Neural cell (in vitro differentiated cells): ENCODE results near the gene NHEJ1. TPM values are rescaled to one million over a fixed set of nuclear protein-coding genes. Genes with fewer than 3 reads are reported as not detected.

ENCODE experiments used
- H2AFZ ChIP-seq: fragments of 200-600, 300-800 bp; sonication (generic), shearing (Covaris generic); 2 replicates; pipeline ENCODE4 v1.6.0; 2014; ENCODE audit warnings: low read depth, mild to moderate bottlenecking, antibody characterized with exemption, low read length, moderate library complexity
- H3F3A ChIP-seq: fragments of 200-600 bp; shearing (Covaris generic); 2 replicates; pipeline ENCODE4 v1.6.1; 2016; ENCODE audit warnings: mild to moderate bottlenecking, moderate library complexity, mixed read lengths, antibody characterized with exemption, low read length; ENCODE audit not compliant: insufficient read depth, poor library complexity, severe bottlenecking
- H3K27ac ChIP-seq: fragments of 200-600, 300-800 bp; sonication (generic), shearing (Covaris generic); 2 replicates; pipeline ENCODE4 v1.5.1; 2014; ENCODE audit warnings: mild to moderate bottlenecking, low read length, moderate library complexity
- H3K27me3 ChIP-seq: fragments of 300-800, 200-600 bp; sonication (generic), shearing (Covaris generic); 2 replicates; pipeline ENCODE4 v1.6.0; 2014; ENCODE audit warnings: mild to moderate bottlenecking, low read depth, low read length, moderate library complexity; ENCODE audit not compliant: insufficient read depth
- H3K36me3 ChIP-seq: fragments of 300-800, 200-600 bp; sonication (generic), shearing (Covaris generic); 2 replicates; pipeline ENCODE4 v1.5.1; 2014; ENCODE audit warnings: mild to moderate bottlenecking, antibody characterized with exemption, low read length, moderate library complexity; ENCODE audit not compliant: insufficient read depth
- H3K4me2 ChIP-seq: fragments of 300-800, 200-600 bp; sonication (generic), shearing (Covaris generic); 2 replicates; pipeline ENCODE4 v1.6.0; 2014; ENCODE audit warnings: mild to moderate bottlenecking, low read length
- H3K4me3 ChIP-seq: fragments of 300-800, 200-600 bp; sonication (generic), shearing (Covaris generic); 2 replicates; pipeline ENCODE4 v1.5.1; 2014; ENCODE audit warnings: mild to moderate bottlenecking, low read length, moderate library complexity
- H3K79me2 ChIP-seq: fragments of 200-600 bp; shearing (Covaris generic); replicated peaks from 2 replicates; pipeline ENCODE4 v1.6.0; 2014; ENCODE audit warnings: mild to moderate bottlenecking, low read length, moderate library complexity; ENCODE audit not compliant: insufficient read depth
- H3K9ac ChIP-seq: fragments of 300-800, 200-600 bp; sonication (generic), shearing (Covaris generic); 2 replicates; pipeline ENCODE4 v1.6.1; 2016; ENCODE audit warnings: mild to moderate bottlenecking, low read length, mixed read lengths
- H3K9me2 ChIP-seq: fragments of 200-600 bp; shearing (Covaris generic); 2 replicates; pipeline ENCODE4 v1.6.1; 2016; ENCODE audit warnings: mild to moderate bottlenecking, low read length, mixed read lengths; ENCODE audit not compliant: insufficient read depth
- H3K9me3 ChIP-seq: fragments of 200-600, 300-800 bp; sonication (generic), shearing (Covaris generic); 2 replicates; pipeline ENCODE4 v1.6.1; 2016; ENCODE audit warnings: mild to moderate bottlenecking, mixed run types, low read length, moderate library complexity, mixed read lengths
- H4K20me1 ChIP-seq: fragments of 200-600 bp; shearing (Covaris generic); 2 replicates; pipeline ENCODE4 v1.6.1; 2016; ENCODE audit warnings: mild to moderate bottlenecking, mixed run types; ENCODE audit not compliant: insufficient read depth
- EP300 ChIP-seq: fragments of 450-650 bp; conservative IDR thresholded peaks from 2 replicates; pipeline ENCODE4 v1.6.1; 2014; ENCODE audit warnings: antibody characterized with exemption, mild to moderate bottlenecking, moderate library complexity; ENCODE audit not compliant: poor library complexity, severe bottlenecking
- EZH2 ChIP-seq: fragments of 200-600, 300-800 bp; shearing (Covaris generic), sonication (generic); IDR thresholded peaks from 2 replicates; pipeline ENCODE4 v1.6.1; 2014; ENCODE audit warnings: antibody characterized with exemption, low read length, borderline replicate concordance, mild to moderate bottlenecking; ENCODE audit not compliant: insufficient read depth, poor library complexity, severe bottlenecking
- MXI1 ChIP-seq: fragments of 450-650 bp; conservative IDR thresholded peaks from 2 replicates; pipeline ENCODE4 v1.6.1; 2014; ENCODE audit warnings: antibody characterized with exemption, mild to moderate bottlenecking; ENCODE audit not compliant: poor library complexity, severe bottlenecking
- POLR2AphosphoS5 ChIP-seq: IDR thresholded peaks from 2 replicates; pipeline ENCODE4 v1.6.1; 2012
- RAD21 ChIP-seq: fragments of 450-650 bp; conservative IDR thresholded peaks from 2 replicates; pipeline ENCODE4 v1.6.1; 2014; ENCODE audit warnings: antibody characterized with exemption, mild to moderate bottlenecking, moderate library complexity
- REST ChIP-seq: IDR thresholded peaks from 2 replicates; pipeline ENCODE4 v1.6.1; 2012; ENCODE audit warnings: borderline replicate concordance
- SMC3 ChIP-seq: fragments of 450-650 bp; conservative IDR thresholded peaks from 2 replicates; pipeline ENCODE4 v1.6.1; 2014; ENCODE audit warnings: antibody characterized with exemption, mild to moderate bottlenecking, moderate library complexity; ENCODE audit not compliant: poor library complexity
- TAF1 ChIP-seq: IDR thresholded peaks from 2 replicates; pipeline ENCODE4 v1.6.1; 2012; ENCODE audit warnings: low read depth
- polyA plus RNA-seq: library from polyadenylated mRNA; depleted of rRNA; stranded (reverse); fragments of >200 nt; gene quantifications from 2 replicates; pipeline ENCODE4 v1.2.3, GENCODE V29; 2014
- TF ChIP-seq, protein P1 (sequence below): fragments of 450-650 bp; IDR thresholded peaks from 2 replicates; pipeline ENCODE4 v1.5.1; 2014; ENCODE audit warnings: antibody characterized with exemption, mild to moderate bottlenecking, moderate library complexity; ENCODE audit not compliant: poor library complexity, severe bottlenecking

The NHEJ1 gene
- polyA plus RNA-seq, 1 donor from 2014 or later = 12.7 TPM

DNA sequence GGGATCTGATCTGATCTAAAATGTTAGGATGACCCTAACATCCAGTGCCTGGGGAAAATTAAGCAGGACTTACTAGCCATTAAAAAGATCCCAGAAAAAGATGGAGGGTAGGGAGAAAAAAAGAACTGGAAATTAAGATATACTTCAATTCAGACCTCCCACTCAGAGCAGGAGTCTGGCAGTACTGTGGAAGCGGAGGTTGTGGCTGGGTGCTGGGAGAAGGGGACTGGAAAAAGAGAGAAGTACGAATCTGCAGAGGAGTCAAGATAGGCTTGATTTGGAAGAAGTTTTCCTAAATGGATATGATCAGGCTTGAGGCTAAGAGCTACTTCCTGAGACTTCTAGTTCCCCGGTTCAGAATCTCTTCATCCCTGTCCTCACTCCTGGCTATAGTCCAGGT is 66.4 kb downstream of the NHEJ1 start (continued):
- no peak for TF ChIP-seq REST

DNA sequence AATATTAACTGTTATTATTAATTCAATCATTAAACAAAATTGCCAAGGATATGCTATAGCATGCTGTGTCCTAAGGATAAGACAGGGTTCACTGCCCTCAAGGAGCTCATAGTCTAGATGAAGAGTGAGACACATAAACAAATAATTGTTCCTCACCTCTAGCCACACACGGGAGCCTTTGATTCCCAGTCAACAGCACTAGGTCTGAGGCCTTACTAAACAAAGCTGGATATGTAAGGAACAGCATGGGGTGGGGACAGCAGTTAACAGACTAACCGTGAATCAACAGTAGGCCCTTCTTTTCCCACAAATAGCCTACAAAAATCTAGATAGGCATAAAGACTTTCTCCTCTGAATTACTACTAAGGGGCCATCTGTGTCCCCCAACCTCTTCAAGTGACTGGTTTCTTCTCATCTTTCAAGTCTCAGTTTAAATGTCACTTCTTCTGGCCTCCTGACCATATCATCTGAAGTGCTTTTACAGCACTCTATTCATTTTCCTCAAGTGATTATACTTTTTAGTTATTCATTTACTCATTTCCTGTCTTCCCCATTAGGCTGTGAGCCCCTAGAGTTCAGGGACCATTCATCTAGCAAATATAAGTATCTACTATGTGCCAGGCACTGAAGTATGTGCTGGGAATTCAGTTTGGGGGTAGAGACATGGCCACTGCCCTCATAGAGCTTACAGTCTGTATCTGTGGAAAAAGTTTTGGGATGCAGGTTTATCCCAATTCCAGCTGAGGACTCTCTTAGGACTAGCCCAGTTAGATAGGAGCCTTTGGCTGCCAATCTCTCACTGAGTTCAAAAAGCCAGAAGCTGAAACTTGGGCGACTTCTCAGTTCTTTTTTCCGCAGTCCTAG is 69.9 kb downstream of the NHEJ1 start:
- TF ChIP-seq REST = no peak
- TF ChIP-seq TAF1 = no peak
- TF ChIP-seq POLR2AphosphoS5 = no peak
- TF ChIP-seq SMC3 = no peak
- TF ChIP-seq, protein P1, sequence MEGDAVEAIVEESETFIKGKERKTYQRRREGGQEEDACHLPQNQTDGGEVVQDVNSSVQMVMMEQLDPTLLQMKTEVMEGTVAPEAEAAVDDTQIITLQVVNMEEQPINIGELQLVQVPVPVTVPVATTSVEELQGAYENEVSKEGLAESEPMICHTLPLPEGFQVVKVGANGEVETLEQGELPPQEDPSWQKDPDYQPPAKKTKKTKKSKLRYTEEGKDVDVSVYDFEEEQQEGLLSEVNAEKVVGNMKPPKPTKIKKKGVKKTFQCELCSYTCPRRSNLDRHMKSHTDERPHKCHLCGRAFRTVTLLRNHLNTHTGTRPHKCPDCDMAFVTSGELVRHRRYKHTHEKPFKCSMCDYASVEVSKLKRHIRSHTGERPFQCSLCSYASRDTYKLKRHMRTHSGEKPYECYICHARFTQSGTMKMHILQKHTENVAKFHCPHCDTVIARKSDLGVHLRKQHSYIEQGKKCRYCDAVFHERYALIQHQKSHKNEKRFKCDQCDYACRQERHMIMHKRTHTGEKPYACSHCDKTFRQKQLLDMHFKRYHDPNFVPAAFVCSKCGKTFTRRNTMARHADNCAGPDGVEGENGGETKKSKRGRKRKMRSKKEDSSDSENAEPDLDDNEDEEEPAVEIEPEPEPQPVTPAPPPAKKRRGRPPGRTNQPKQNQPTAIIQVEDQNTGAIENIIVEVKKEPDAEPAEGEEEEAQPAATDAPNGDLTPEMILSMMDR = no peak
- no peak for TF ChIP-seq EZH2
- TF ChIP-seq RAD21 = no peak
- TF ChIP-seq MXI1 = no peak
- no peak for TF ChIP-seq EP300
- H3K9ac ChIP-seq = no peak overlapping the region
- no peaks in the 10 kb centered on the region for H3K36me3 ChIP-seq
- no peaks in the 10 kb centered on the region for H3K79me2 ChIP-seq
- no peaks in the 10 kb centered on the region for H4K20me1 ChIP-seq
- H3K4me3 ChIP-seq = no peak overlapping the region
- H2AFZ ChIP-seq = no peak overlapping the region
- no peaks in the 10 kb centered on the region for H3K9me2 ChIP-seq
- H3K27ac ChIP-seq = no peak overlapping the region
- H3K27me3 ChIP-seq = no peaks in the 10 kb centered on the region
- H3K4me2 ChIP-seq = no peak overlapping the region
- no peaks in the 10 kb centered on the region for H3F3A ChIP-seq
- H3K9me3 ChIP-seq = no peaks in the 10 kb centered on the region
